Omental fat pad (tissue), 4 donors: ENCODE results near the gene BIN2. TPM values are rescaled to one million over a fixed set of nuclear protein-coding genes. Genes with fewer than 3 reads are reported as not detected.

Experiments used
- ATAC-seq: fragments of 150-250 bp; one replicate; pipeline ENCODE4 v1.9.1; 2016; ENCODE audit warnings: mild to moderate bottlenecking, moderate library complexity; ENCODE audit not compliant: low FRiP score
- DNase-seq: peaks from one replicate; pipeline ENCODE4 v3.0.0-alpha.2; 2019; ENCODE audit warnings: low spot score
- CTCF ChIP-seq, 3 donors: fragments of 450-650 bp; IDR thresholded peaks; one replicate each; pipeline ENCODE4 v1.5.1; 2016 to 2017; ENCODE audit warnings: antibody characterized with exemption in 3 of 3, mild to moderate bottlenecking in 3 of 3, moderate library complexity in 2 of 3
- total RNA-seq, 4 donors: library from RNA; depleted of rRNA; stranded (reverse); fragments of >200 nt; gene quantifications; one replicate each; pipeline ENCODE4 v1.1.0, GENCODE V29; 2016

BIN2 gene
- total RNA-seq, 4 donors from 2014 or later, result 4.8 to 26.5 (median 13.0) TPM

GRCh38 chr12:51335931-51336330 is 12.0 kb upstream of the BIN2 start:
- DNase-seq (no peak), ATAC-seq (no peak)
- TF ChIP-seq CTCF (IDR thresholded peaks at IDR 0.05), result no peak

GRCh38 chr12:51334764-51335163 is 10.8 kb upstream of the BIN2 start:
- ATAC-seq (no peak), DNase-seq (no peak)
- TF ChIP-seq CTCF (IDR thresholded peaks at IDR 0.05), result no peak

- ATAC-seq, result no peak
- no peak for DNase-seq
- TF ChIP-seq CTCF (IDR thresholded peaks at IDR 0.05), result no peak
Observed at GRCh38 chr12:51333536-51333935, 9.6 kb upstream of the BIN2 start.

- DNase-seq (no peak), ATAC-seq (no peak)
- TF ChIP-seq CTCF (IDR thresholded peaks at IDR 0.05), result no peak
Observed at GRCh38 chr12:51330186-51330585, 6.2 kb upstream of the BIN2 start.

- ATAC-seq, result no peak
- TF ChIP-seq CTCF (IDR thresholded peaks at IDR 0.05), result no peak
- no peak for DNase-seq
Observed at GRCh38 chr12:51329742-51330141, 5.8 kb upstream of the BIN2 start.

GRCh38 chr12:51328587-51328986 is 4.6 kb upstream of the BIN2 start:
- TF ChIP-seq CTCF (IDR thresholded peaks at IDR 0.05), result no peak
- DNase-seq (no peak), ATAC-seq (no peak)

- no peak for DNase-seq
- TF ChIP-seq CTCF (IDR thresholded peaks at IDR 0.05), result no peak
Observed at GRCh38 chr12:51326698-51327439, 2.9 kb upstream of the BIN2 start.

More at GRCh38 chr12:51326698-51327439, 2.9 kb upstream of the BIN2 start:
- no peak for ATAC-seq
